LNCAP (cell line): ENCODE data around the gene NPTX1.

Source experiments
- TF ChIP-seq, protein P1 (sequence below): fragments of 450-650 bp; IDR thresholded peaks from 2 replicates; pipeline ENCODE4 v1.5.1; 2017; ENCODE audit warnings: mild to moderate bottlenecking

The NPTX1 gene

DNA sequence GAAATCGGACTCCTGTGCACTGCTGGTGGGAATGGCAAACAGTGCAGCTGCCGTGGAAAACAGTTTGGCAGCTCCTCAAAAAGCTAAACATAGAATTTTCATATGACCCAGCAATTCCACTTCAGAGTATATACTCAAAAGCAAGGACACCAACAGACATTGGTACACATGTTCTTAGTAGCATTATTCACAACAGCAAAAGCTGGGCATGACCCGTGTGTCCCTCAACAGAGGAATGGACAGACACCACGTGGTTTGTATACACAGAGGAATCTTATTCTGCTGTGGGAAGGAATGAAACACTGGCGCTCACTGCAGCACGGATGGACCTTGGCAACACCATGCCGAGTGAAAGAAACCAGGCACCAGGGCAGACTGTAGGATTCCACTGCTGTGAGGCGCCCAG lies 16.0 kb downstream of the NPTX1 start:
- TF ChIP-seq, protein P1, sequence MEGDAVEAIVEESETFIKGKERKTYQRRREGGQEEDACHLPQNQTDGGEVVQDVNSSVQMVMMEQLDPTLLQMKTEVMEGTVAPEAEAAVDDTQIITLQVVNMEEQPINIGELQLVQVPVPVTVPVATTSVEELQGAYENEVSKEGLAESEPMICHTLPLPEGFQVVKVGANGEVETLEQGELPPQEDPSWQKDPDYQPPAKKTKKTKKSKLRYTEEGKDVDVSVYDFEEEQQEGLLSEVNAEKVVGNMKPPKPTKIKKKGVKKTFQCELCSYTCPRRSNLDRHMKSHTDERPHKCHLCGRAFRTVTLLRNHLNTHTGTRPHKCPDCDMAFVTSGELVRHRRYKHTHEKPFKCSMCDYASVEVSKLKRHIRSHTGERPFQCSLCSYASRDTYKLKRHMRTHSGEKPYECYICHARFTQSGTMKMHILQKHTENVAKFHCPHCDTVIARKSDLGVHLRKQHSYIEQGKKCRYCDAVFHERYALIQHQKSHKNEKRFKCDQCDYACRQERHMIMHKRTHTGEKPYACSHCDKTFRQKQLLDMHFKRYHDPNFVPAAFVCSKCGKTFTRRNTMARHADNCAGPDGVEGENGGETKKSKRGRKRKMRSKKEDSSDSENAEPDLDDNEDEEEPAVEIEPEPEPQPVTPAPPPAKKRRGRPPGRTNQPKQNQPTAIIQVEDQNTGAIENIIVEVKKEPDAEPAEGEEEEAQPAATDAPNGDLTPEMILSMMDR, result no peak

DNA sequence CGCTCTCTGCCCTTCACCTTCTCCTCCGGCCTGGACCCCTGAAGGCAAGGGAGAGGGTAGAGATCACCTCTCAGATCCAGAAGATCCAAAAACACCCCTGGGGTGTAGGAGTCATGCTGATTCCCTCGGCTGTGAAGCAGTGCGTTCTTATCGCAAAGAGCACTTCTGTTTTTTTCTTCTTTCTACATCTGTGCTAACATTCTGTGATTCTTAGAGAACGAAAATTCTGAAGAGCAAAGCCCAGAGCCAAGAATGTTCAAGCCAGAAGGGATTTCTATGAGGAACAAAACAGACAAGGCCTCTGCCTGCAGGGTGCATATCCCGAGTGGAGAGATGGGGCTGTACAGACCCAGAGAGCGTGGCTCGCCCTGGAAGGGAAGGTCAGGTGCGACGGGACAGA lies 17.2 kb downstream of the NPTX1 start:
- TF ChIP-seq, protein P1, result no peak

DNA sequence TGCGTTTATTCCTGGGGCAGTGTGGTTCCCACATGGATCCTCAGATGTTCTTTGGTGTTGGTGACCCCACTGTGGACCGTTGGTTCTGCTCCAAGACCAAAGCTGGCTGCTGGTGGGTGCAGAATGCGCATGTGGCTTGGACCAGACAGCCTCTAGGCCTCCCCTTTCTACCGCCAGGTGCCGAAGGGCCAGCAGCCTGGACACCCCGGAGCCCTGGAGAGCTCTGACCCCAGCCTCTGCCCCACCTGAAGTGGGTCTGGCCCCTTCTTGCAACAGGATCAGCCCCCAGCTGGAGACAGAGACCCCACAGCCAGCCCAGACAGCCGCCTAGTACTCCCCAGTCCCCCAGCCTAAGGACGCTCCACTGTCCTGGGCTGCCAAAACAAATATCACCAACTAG lies 18.4 kb downstream of the NPTX1 start:
- TF ChIP-seq, protein P1, result no peak

DNA sequence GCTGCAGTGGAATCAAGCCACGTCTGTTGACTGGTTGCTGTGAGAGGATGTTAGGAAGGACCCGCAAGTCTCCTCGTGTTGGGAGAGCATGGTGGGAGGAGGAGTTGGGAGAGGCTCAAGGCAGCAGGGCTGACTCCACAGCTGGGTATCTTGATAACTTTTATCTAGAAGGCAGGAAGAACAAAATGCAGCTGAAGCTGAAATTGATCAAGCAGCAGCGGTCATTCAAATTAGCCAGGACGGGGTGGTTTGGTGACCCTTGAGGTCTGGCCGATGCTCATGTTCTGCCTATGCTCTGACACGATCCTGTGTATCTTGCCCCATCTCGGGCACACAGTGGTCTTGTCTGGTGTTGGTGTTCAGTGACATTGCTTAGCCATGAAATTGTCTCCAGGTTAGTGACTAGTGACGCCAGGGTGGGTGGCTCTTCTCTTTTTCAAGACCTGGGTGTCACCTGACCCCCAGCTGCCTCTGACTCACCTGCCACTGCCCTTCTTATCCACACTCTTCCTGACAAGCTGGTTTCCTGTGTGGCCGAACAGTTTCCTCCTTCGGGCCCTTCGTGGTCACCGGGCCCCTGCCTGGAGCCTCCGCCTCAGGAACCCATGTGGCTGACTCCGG lies 19.1 kb downstream of the NPTX1 start:
- TF ChIP-seq, protein P1, result no peak

DNA sequence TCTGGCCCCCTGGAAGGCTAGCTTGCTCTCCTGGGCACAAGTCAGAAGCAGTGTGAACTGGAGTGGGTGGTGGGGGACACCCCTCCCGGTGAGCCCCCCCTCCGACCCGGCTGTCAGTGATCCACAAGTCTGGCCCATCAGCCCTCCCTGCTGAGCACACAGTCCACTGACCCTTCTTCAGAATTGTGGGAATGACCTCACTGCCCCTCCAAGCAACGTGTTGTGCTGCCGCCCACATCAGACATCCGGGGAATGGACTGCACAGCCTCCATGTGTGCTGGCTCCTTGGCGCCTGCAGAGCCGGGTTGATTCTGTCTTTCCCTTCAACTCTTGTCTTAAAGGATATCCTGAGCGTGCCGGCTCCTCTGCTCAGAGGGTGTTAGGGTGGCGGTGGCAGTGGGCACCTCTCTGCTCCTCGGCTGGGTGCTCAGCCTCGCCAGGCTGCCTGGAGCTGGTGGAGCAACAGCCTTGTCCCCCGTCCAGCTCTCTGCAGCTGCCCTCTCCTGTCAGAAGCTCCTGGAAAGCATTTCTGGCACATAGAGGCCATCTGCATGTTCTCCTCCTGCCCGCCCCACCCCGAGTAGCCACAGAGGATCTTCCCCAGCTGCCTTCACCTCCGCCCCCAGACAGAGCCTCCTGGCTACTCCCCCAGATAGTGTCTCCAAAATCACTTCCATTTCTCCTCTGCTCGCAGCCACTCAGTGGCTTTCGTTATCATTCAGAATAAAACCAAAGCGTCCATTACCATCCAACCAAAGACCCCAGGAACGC lies 19.8 kb downstream of the NPTX1 start:
- TF ChIP-seq, protein P1, result no peak

DNA sequence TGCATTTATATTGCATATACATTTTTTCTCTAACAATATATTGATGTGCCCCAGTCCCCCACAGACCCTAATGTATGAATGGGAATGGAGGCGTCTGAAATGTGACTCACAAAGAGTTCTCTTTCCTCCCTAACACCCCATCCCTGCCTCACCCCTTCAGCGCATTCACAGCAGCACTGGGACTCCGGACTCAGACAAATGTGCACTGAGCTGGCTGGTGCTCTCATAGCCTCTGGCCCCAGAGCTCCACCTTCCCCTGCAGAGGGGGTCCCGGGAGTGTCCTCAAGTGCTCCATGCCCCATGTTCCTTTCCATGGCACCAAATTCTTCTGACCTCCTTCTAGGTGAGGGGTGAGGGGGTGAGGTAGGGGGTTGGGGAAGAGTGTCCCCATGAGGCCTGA lies 20.6 kb downstream of the NPTX1 start:
- TF ChIP-seq, protein P1, result no peak

DNA sequence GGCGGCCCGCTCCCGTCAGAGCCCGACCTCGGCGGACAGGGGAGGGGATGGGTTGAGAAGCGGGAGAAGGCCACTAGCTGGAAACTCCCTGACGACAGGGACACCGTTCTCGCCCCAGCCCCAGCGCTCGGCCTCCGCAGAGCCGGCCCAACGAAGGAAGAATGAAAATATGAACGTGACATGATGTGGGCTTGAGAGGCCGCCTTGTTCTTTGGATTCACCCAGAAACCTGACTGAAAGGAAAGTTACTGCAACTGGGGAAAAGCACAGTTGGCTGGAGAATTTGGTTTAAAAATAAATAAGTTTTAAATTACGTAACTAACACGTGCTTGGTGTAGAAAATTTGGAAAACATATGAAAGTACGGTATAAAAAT lies 21.1 kb downstream of the NPTX1 start:
- TF ChIP-seq, protein P1, result no peak
